Activated CD4-positive, alpha-beta T cell treated with anti-CD3 and anti-CD28 coated beads, Interleukin-2, amount 50 U/mL, for 1 hour (primary cell): ENCODE data around the gene ASH1L.
"Not testable (repeated sequence)": the region's sequence is repeated elsewhere in the genome, so short reads cannot be mapped to it uniquely, and the experiment has no call there.

ENCODE experiments used
- DNase-seq: peaks from one replicate; pipeline ENCODE4 v3.0.0-alpha.2; 2020

ASH1L gene

DNA sequence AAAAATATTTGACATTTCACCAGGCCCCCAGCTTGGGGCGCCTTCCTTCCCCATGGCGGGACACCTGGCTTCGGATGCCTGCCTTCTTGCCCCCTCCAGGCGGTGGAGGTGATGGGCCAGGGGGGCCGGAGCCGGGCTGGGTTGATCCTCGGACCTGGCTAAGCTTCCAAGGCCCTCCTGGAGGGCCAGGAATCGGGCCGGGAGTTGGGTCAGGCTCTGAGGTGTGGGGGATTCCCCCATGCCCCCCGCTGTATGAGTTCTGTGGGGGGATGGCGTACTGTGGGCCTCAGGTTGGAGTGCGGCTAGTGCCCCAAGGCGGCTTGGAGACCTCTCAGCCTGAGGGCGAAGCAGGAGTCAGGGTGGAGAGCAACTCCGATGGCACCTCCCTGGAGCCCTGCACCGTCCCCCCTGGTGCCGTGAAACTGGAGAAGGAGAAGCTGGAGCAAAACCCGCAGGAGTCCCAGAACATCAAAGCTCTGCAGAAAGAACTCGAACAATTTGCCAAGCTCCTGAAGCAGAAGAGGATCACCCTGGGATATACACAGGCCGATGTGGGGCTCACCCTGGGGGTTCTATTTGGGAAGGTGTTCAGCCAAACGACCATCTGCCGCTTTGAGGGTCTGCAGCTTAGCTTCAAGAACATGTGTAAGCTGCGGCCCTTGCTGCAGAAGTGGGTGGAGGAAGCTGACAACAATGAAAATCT lies 129.3 kb downstream of the ASH1L start:
- DNase-seq: not testable (repeated sequence)

DNA sequence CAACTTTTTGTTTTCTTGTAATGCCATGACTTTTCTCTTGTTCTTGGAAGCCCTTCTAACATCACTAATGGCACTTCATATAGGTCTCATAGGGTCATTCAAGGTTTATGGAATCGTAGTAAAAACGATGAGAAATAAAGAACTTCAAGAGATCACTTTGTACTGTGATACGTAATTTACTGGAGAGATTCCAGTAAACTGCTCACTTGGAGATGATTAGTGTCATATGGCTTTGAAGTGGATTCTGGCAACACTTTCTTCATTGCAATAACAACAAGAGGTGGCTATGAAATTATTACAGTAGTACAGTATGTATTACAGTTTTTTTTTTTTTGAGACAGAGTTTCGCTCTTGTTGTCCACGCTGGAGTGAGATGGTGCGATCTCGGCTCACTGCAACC lies 138.5 kb downstream of the ASH1L start:
- no peak for DNase-seq

DNA sequence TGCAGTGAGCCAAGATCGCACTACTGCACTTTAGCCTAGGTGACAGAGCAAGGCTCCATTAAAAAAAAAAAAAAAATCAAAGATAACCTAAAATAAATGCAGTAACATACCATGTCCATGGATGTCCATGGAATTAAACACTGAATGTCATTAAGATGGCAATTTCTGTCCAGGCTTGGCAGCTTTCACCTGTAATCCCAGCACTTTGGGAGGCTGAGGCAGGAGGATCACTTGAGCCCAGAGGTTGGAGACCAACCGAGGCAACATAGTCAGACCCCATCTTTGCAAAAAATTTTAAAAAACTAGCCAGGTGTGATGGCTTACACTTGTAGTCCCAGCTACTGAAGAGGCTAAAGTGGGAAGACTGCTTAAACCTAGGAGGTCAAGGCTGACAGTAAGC lies 141.8 kb downstream of the ASH1L start:
- DNase-seq: no peak

GRCh38 chr1:155411840-155412239 lies 150.8 kb downstream of the ASH1L start:
- DNase-seq: not testable (repeated sequence)

DNA sequence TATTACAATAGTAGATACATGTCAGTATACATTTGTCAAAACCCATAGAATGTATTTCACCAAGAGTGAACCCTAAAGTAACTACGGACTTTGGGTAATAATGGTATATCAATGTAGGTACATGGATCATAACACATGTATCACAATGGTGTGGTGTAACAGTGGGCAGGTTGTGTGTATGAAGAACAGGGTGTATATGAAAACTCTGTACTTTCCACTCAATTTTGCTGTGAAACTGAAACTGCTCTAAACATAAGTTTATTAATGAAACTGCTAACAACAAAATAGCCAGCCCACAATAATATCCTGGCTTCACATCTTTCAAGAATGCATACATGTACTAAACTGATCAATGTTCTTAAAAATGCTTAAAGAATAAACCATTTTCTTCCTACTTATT lies 151.7 kb downstream of the ASH1L start:
- no peak for DNase-seq

- DNase-seq: no peak
These were observed 165.6 kb downstream of the ASH1L start for GRCh38 chr1:155396874-155397476.

DNA sequence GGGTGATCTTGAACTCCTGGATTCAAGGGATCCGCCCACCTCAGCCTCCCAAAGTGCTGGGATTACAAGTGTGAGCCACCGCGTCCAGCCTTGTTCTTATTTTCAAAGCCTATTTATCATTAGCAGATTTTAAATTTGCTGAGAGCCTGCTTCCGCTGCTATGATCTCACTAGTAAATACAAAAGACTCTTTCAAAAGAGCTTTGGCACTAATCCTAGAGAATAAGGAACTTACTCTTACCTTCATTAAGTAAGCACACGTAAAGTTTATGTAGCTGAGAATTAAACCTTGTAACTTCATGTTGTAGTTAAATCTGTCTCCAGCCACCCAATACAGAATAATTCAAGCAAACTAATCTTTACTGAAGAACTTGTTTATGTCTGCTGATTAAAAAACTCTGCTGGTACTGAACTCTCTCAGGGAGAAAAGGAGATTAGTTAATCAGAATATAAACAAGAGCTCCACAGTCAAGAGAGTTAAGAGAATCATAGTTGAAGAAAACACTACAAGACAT lies 169.6 kb downstream of the ASH1L start:
- DNase-seq: no peak

- no peak for DNase-seq
These were observed 172.8 kb downstream of the ASH1L start for GRCh38 chr1:155389826-155390225.

- not testable (repeated sequence) for DNase-seq
These were observed 176.8 kb downstream of the ASH1L start for GRCh38 chr1:155385836-155386235.

DNA sequence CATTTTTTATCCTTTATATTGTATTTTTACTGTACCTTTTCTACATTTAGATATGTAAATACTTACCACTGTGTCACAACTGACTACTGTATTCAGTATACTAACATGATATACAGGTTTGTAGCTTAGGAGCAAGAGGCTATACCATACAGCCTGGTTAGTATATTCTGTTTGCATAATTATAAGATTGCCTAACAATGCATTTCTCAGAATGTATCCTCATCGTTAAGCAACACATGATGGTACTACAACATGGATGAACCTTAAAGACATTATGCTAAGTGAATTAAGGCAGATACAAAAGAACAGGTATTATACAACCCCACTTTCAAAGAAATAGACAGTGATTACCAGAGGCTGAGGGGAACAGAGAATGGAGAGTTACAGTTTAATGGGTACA lies 179.2 kb downstream of the ASH1L start:
- no peak for DNase-seq

- no peak for DNase-seq
These were observed 182.9 kb downstream of the ASH1L start for GRCh38 chr1:155379631-155380090.

- no peak for DNase-seq
These were observed 183.4 kb downstream of the ASH1L start for GRCh38 chr1:155379180-155379579.

DNA sequence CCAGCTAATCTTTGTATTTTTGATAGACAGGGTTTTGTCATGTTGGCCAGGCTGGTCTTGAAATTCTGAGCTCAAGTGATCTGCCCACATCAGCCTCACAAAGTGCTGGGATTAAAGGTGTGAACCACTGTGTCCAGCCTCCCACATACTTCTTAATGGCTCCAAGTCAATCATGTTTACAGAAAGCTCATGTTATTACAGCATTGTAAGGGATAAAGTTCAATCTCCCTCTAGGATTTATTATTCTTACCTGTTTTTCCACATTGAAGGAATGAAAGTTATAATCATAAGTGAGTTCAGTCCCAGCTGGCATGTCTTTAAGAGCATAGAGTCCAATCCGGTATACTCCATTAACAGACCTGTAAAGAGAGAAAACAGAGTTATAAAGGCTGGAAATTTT lies 202.6 kb downstream of the ASH1L start:
- DNase-seq: no peak

DNA sequence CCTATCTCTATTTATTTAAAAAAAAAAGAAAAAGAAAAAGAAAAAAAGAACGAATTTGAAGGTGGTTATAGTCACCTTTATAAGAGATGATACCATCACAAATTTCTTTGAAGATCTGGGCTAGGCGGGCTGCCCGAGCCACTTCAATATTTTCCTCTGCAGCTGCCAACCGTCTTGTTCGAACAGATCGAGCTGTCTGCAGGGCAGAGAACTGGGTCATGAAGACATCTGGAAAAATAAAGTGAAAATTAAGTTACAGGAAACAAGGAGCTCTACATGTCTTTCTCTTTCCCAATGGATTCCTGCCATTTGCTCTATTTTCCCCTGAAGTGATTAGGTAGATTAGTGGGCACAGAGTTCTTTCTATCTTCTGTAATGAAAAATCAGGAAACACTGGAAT lies 210.0 kb downstream of the ASH1L start:
- DNase-seq: no peak

GRCh38 chr1:155342842-155343241 lies 219.8 kb downstream of the ASH1L start:
- DNase-seq: no peak

GRCh38 chr1:155339515-155340097 lies 223.0 kb downstream of the ASH1L start:
- DNase-seq: no peak

- DNase-seq: no peak
These were observed 227.6 kb downstream of the ASH1L start for GRCh38 chr1:155334962-155335361.

DNA sequence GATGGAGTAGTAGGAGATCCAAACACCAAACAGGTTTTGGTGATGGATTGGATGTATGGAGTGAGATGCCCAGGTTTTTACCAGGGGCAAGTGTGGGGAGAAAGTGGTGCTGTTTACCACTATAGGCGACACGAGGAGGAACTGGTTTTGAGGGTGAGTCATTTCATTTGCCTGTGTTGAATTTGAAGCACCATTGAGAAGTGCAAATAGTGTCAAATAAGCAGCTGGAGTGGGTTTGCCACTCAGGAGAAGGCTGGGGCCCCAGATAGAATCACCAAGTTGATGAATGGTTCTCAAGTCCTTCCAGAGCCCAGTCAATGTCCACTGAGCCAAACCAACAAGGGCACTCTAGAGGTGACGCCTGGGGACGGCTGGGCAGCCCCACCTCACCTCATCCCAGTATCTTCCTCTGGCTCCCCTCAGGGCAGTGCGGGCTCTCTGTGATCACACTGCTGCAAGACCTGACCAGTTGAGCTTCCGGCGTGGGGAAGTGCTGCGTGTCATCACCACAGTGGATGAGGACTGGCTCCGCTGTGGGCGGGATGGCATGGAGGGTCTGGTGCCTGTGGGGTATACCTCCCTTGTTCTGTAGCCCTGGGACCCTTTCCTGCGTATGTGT lies 232.5 kb downstream of the ASH1L start:
- DNase-seq: no peak

DNA sequence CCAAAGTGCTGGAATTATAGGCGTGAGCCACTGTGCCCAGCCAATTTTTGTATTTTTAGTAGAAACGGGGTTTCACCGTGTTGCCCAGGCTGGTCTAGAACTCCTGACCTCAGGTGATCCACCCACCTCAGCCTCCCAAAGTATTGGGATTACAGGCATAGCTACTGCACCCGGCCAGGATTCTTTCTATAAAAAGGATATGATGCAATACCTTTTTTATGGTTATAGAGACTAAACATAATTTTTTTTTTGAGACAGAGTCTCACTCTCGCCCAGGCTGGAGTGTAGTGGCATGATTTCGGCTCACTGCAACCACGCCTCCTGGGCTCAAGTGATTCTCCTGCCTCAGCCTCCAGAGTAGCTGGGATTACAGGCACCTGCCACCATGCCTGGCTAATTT lies 233.7 kb downstream of the ASH1L start:
- not testable (repeated sequence) for DNase-seq

GRCh38 chr1:155327981-155328380 lies 234.6 kb downstream of the ASH1L start:
- DNase-seq: no peak

GRCh38 chr1:155326631-155327037 lies 236.0 kb downstream of the ASH1L start:
- DNase-seq: no peak

GRCh38 chr1:155326020-155326526 lies 236.5 kb downstream of the ASH1L start:
- no peak for DNase-seq

GRCh38 chr1:155325603-155325893 lies 237.1 kb downstream of the ASH1L start:
- no peak for DNase-seq
